ENCODE results near the gene ZNF837. TPM values are rescaled to one million over a fixed set of nuclear protein-coding genes. Genes with fewer than 3 reads are reported as not detected.

Gene ZNF837
- total RNA-seq, 1 experiment from 2014 or later = 4.9 TPM

DNA sequence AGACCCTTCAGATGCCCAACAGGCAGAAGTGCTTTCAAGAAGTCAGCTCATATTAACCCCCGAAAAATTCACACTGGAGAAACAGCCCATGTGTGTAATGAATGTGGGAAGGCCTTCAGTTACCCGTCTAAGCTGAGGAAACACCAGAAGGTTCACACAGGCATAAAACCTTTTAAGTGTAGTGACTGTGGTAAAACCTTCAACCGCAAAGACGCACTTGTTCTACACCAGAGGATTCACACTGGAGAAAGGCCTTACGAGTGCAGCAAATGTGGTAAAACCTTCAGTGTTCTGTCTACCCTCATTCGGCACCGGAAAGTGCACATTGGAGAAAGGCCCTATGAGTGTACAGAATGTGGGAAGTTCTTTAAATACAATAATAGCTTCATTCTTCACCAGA lies 36.2 kb upstream of the ZNF837 start:
- POLR2A ChIA-PET = no interaction called here
- peaks cover 21% of the 10 kb centered on the region for H3K36me3 Mint-ChIP-seq
- no peak overlapping the region for H3K4me3 Mint-ChIP-seq
- H3K9me3 Mint-ChIP-seq = no peaks in the 10 kb centered on the region
- ATAC-seq (no peak), DNase-seq (ENCODE audit: low spot score) (no peak)
- CTCF ChIA-PET = no interaction called here
- no peak overlapping the region for H3K27ac Mint-ChIP-seq
- no peaks in the 10 kb centered on the region for H3K27me3 Mint-ChIP-seq (ENCODE audit: low read depth)
- no peak for TF ChIP-seq FOXP1 (CRISPR knock-in tag; IDR thresholded peaks at IDR 0.05; ENCODE audit: borderline replicate concordance)
- TF ChIP-seq ZBTB21 (CRISPR knock-in tag; IDR thresholded peaks at IDR 0.05; ENCODE audit: borderline replicate concordance) = no peak
- TF ChIP-seq, protein P1, sequence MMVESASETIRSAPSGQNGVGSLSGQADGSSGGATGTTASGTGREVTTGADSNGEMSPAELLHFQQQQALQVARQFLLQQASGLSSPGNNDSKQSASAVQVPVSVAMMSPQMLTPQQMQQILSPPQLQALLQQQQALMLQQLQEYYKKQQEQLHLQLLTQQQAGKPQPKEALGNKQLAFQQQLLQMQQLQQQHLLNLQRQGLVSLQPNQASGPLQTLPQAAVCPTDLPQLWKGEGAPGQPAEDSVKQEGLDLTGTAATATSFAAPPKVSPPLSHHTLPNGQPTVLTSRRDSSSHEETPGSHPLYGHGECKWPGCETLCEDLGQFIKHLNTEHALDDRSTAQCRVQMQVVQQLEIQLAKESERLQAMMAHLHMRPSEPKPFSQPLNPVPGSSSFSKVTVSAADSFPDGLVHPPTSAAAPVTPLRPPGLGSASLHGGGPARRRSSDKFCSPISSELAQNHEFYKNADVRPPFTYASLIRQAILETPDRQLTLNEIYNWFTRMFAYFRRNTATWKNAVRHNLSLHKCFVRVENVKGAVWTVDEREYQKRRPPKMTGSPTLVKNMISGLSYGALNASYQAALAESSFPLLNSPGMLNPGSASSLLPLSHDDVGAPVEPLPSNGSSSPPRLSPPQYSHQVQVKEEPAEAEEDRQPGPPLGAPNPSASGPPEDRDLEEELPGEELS (CRISPR knock-in tag; IDR thresholded peaks at IDR 0.05) = no peak
- TF ChIP-seq HMGA2 (CRISPR knock-in tag; IDR thresholded peaks at IDR 0.05) = no peak
- no peak for TF ChIP-seq ZNF232 (CRISPR knock-in tag; IDR thresholded peaks at IDR 0.05)
- no peak for TF ChIP-seq SP1 (CRISPR knock-in tag; conservative IDR thresholded peaks at IDR 0.05)
- TF ChIP-seq EMX1 (CRISPR knock-in tag; IDR thresholded peaks at IDR 0.05) = no peak
- TF ChIP-seq, protein P2, sequence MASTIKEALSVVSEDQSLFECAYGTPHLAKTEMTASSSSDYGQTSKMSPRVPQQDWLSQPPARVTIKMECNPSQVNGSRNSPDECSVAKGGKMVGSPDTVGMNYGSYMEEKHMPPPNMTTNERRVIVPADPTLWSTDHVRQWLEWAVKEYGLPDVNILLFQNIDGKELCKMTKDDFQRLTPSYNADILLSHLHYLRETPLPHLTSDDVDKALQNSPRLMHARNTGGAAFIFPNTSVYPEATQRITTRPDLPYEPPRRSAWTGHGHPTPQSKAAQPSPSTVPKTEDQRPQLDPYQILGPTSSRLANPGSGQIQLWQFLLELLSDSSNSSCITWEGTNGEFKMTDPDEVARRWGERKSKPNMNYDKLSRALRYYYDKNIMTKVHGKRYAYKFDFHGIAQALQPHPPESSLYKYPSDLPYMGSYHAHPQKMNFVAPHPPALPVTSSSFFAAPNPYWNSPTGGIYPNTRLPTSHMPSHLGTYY (CRISPR knock-in tag; IDR thresholded peaks at IDR 0.05) = no peak
- no peak for TF ChIP-seq GRHL2 (CRISPR knock-in tag; IDR thresholded peaks at IDR 0.05; ENCODE audit: insufficient replicate concordance, severe bottlenecking)
- TF ChIP-seq TCF7 (CRISPR knock-in tag; IDR thresholded peaks at IDR 0.05; ENCODE audit: low read depth) = no peak
- TF ChIP-seq ZNF416 (CRISPR knock-in tag; IDR thresholded peaks at IDR 0.05) = no peak
- no peak for TF ChIP-seq CBFB (CRISPR knock-in tag; IDR thresholded peaks at IDR 0.05; ENCODE audit: low read depth)
- TF ChIP-seq, protein P3, sequence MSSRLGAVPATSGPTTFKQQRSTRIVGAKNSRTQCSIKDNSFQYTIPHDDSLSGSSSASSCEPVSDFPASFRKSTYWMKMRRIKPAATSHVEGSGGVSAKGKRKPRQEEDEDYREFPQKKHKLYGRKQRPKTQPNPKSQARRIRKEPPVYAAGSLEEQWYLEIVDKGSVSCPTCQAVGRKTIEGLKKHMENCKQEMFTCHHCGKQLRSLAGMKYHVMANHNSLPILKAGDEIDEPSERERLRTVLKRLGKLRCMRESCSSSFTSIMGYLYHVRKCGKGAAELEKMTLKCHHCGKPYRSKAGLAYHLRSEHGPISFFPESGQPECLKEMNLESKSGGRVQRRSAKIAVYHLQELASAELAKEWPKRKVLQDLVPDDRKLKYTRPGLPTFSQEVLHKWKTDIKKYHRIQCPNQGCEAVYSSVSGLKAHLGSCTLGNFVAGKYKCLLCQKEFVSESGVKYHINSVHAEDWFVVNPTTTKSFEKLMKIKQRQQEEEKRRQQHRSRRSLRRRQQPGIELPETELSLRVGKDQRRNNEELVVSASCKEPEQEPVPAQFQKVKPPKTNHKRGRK (CRISPR knock-in tag; IDR thresholded peaks at IDR 0.05; ENCODE audit: borderline replicate concordance) = no peak
- no peaks in the 10 kb centered on the region for H3K4me1 Mint-ChIP-seq

DNA sequence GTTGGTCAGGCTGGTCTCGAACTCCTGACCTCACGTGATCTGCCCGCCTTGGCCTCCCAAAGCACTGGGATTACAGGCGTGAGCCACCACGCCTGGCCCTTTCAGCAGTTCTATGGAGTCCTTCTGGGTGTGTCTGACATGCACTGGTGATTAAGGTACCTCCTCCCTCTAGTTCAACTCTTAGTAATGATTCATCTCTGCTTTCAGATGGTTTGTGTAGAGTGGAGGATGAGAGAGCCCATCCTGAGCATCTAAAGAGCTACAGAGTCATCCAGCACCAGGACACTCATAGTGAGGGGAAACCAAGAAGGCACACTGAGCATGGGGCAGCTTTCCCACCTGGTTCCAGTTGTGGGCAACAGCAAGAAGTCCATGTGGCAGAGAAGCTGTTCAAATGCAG lies 35.8 kb upstream of the ZNF837 start:
- Mint-ChIP-seq H3K4me3 (no peak overlapping the region), H3K36me3 (peaks cover 21% of the 10 kb centered on the region), H3K27me3 (ENCODE audit: low read depth) (no peaks in the 10 kb centered on the region), H3K4me1 (no peaks in the 10 kb centered on the region), H3K27ac (no peak overlapping the region), H3K9me3 (no peaks in the 10 kb centered on the region)
- TF ChIP-seq, protein P4, sequence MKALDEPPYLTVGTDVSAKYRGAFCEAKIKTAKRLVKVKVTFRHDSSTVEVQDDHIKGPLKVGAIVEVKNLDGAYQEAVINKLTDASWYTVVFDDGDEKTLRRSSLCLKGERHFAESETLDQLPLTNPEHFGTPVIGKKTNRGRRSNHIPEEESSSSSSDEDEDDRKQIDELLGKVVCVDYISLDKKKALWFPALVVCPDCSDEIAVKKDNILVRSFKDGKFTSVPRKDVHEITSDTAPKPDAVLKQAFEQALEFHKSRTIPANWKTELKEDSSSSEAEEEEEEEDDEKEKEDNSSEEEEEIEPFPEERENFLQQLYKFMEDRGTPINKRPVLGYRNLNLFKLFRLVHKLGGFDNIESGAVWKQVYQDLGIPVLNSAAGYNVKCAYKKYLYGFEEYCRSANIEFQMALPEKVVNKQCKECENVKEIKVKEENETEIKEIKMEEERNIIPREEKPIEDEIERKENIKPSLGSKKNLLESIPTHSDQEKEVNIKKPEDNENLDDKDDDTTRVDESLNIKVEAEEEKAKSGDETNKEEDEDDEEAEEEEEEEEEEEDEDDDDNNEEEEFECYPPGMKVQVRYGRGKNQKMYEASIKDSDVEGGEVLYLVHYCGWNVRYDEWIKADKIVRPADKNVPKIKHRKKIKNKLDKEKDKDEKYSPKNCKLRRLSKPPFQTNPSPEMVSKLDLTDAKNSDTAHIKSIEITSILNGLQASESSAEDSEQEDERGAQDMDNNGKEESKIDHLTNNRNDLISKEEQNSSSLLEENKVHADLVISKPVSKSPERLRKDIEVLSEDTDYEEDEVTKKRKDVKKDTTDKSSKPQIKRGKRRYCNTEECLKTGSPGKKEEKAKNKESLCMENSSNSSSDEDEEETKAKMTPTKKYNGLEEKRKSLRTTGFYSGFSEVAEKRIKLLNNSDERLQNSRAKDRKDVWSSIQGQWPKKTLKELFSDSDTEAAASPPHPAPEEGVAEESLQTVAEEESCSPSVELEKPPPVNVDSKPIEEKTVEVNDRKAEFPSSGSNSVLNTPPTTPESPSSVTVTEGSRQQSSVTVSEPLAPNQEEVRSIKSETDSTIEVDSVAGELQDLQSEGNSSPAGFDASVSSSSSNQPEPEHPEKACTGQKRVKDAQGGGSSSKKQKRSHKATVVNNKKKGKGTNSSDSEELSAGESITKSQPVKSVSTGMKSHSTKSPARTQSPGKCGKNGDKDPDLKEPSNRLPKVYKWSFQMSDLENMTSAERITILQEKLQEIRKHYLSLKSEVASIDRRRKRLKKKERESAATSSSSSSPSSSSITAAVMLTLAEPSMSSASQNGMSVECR (CRISPR knock-in tag; IDR thresholded peaks at IDR 0.05; ENCODE audit: borderline replicate concordance) = no peak
- TF ChIP-seq, protein P5, sequence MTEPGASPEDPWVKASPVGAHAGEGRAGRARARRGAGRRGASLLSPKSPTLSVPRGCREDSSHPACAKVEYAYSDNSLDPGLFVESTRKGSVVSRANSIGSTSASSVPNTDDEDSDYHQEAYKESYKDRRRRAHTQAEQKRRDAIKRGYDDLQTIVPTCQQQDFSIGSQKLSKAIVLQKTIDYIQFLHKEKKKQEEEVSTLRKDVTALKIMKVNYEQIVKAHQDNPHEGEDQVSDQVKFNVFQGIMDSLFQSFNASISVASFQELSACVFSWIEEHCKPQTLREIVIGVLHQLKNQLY (CRISPR knock-in tag; IDR thresholded peaks at IDR 0.05) = no peak
- TF ChIP-seq, protein P6, sequence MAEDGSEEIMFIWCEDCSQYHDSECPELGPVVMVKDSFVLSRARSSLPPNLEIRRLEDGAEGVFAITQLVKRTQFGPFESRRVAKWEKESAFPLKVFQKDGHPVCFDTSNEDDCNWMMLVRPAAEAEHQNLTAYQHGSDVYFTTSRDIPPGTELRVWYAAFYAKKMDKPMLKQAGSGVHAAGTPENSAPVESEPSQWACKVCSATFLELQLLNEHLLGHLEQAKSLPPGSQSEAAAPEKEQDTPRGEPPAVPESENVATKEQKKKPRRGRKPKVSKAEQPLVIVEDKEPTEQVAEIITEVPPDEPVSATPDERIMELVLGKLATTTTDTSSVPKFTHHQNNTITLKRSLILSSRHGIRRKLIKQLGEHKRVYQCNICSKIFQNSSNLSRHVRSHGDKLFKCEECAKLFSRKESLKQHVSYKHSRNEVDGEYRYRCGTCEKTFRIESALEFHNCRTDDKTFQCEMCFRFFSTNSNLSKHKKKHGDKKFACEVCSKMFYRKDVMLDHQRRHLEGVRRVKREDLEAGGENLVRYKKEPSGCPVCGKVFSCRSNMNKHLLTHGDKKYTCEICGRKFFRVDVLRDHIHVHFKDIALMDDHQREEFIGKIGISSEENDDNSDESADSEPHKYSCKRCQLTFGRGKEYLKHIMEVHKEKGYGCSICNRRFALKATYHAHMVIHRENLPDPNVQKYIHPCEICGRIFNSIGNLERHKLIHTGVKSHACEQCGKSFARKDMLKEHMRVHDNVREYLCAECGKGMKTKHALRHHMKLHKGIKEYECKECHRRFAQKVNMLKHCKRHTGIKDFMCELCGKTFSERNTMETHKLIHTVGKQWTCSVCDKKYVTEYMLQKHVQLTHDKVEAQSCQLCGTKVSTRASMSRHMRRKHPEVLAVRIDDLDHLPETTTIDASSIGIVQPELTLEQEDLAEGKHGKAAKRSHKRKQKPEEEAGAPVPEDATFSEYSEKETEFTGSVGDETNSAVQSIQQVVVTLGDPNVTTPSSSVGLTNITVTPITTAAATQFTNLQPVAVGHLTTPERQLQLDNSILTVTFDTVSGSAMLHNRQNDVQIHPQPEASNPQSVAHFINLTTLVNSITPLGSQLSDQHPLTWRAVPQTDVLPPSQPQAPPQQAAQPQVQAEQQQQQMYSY (CRISPR knock-in tag; IDR thresholded peaks at IDR 0.05) = no peak
- TF ChIP-seq RORB (CRISPR knock-in tag; IDR thresholded peaks at IDR 0.05) (no peak), ELF4 (CRISPR knock-in tag; IDR thresholded peaks at IDR 0.05; ENCODE audit: low read depth) (no peak), TCF7 (CRISPR knock-in tag; IDR thresholded peaks at IDR 0.05; ENCODE audit: low read depth) (no peak)
- TF ChIP-seq, protein P7, sequence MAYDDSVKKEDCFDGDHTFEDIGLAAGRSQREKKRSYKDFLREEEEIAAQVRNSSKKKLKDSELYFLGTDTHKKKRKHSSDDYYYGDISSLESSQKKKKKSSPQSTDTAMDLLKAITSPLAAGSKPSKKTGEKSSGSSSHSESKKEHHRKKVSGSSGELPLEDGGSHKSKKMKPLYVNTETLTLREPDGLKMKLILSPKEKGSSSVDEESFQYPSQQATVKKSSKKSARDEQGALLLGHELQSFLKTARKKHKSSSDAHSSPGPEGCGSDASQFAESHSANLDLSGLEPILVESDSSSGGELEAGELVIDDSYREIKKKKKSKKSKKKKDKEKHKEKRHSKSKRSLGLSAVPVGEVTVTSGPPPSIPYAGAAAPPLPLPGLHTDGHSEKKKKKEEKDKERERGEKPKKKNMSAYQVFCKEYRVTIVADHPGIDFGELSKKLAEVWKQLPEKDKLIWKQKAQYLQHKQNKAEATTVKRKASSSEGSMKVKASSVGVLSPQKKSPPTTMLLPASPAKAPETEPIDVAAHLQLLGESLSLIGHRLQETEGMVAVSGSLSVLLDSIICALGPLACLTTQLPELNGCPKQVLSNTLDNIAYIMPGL (CRISPR knock-in tag; IDR thresholded peaks at IDR 0.05) = no peak
- ChIA-PET CTCF (no interaction called here), POLR2A (no interaction called here)
- DNase-seq (ENCODE audit: low spot score) = no peak
- ATAC-seq = no peak
